Muscle layer of colon (tissue), 2 donors: ENCODE results near the gene BIRC3.

Source experiments
- H3K27ac ChIP-seq: one replicate; pipeline ENCODE4 v1.7.0; 2013; ENCODE audit warnings: low read depth, mild to moderate bottlenecking, low read length, moderate library complexity
- H3K27me3 ChIP-seq, 2 donors: one replicate each; pipeline ENCODE4 v1.7.0; 2013; ENCODE audit warnings: low read length in 2 of 2, mild to moderate bottlenecking in 2 of 2; ENCODE audit not compliant: insufficient read depth in 2 of 2, control insufficient read depth in 1 of 2
- H3K36me3 ChIP-seq: one replicate; pipeline ENCODE4 v1.7.0; 2013; ENCODE audit warnings: mild to moderate bottlenecking, low read length; ENCODE audit not compliant: insufficient read depth
- H3K4me1 ChIP-seq: one replicate; pipeline ENCODE4 v1.7.0; 2013; ENCODE audit warnings: mild to moderate bottlenecking, low read length; ENCODE audit not compliant: insufficient read depth
- H3K4me3 ChIP-seq, 2 donors: one replicate each; pipeline ENCODE4 v1.7.0; 2013; ENCODE audit warnings: low read length in 2 of 2, low read depth in 1 of 2, mild to moderate bottlenecking in 1 of 2, moderate library complexity in 1 of 2
- H3K9ac ChIP-seq: one replicate; pipeline ENCODE4 v1.7.0; 2013; ENCODE audit warnings: low read length
- H3K9me3 ChIP-seq: one replicate; pipeline ENCODE4 v1.7.0; 2013; ENCODE audit warnings: mild to moderate bottlenecking, low read length
- donor health status: abdominal sarcoma.
- donor health status: Adenocarcinoma of cecum.

BIRC3 gene

GRCh38 chr11:102377891-102378290 is 60.6 kb downstream of the BIRC3 start:
- H3K36me3 ChIP-seq: peaks cover 34% of the 10 kb centered on the region
- no peak overlapping the region for H3K27ac ChIP-seq
- H3K4me3 ChIP-seq: no peak overlapping the region
- H3K9ac ChIP-seq: no peak overlapping the region
- H3K27me3 ChIP-seq: no peaks in the 10 kb centered on the region
- no peaks in the 10 kb centered on the region for H3K9me3 ChIP-seq
- H3K4me1 ChIP-seq: peaks cover 9% of the 10 kb centered on the region

- Histone ChIP-seq H3K4me1 (peaks cover 9% of the 10 kb centered on the region), H3K4me3 (no peak overlapping the region), H3K27me3 (no peaks in the 10 kb centered on the region), H3K27ac (no peak overlapping the region), H3K9me3 (no peaks in the 10 kb centered on the region), H3K36me3 (peaks cover 34% of the 10 kb centered on the region), H3K9ac (no peak overlapping the region)
These were observed 61.5 kb downstream of the BIRC3 start for GRCh38 chr11:102378818-102379217.

- no peaks in the 10 kb centered on the region for H3K4me1 ChIP-seq
- no peak overlapping the region for H3K4me3 ChIP-seq
- H3K27me3 ChIP-seq: no peaks in the 10 kb centered on the region
- no peaks in the 10 kb centered on the region for H3K9me3 ChIP-seq
- H3K27ac ChIP-seq: no peak overlapping the region
- no peak overlapping the region for H3K9ac ChIP-seq
- H3K36me3 ChIP-seq: peaks cover 38% of the 10 kb centered on the region
These were observed 65.1 kb downstream of the BIRC3 start for GRCh38 chr11:102382384-102382783.

GRCh38 chr11:102383839-102384238 is 66.6 kb downstream of the BIRC3 start:
- Histone ChIP-seq H3K27me3 (no peaks in the 10 kb centered on the region), H3K9me3 (no peaks in the 10 kb centered on the region), H3K36me3 (peaks cover 31% of the 10 kb centered on the region), H3K27ac (no peak overlapping the region), H3K4me1 (no peaks in the 10 kb centered on the region), H3K9ac (no peak overlapping the region), H3K4me3 (no peak overlapping the region)

- H3K4me3 ChIP-seq: no peak overlapping the region
- no peaks in the 10 kb centered on the region for H3K9me3 ChIP-seq
- no peaks in the 10 kb centered on the region for H3K4me1 ChIP-seq
- no peak overlapping the region for H3K9ac ChIP-seq
- H3K36me3 ChIP-seq: peaks cover 24% of the 10 kb centered on the region
- no peaks in the 10 kb centered on the region for H3K27me3 ChIP-seq
- no peak overlapping the region for H3K27ac ChIP-seq
These were observed 67.3 kb downstream of the BIRC3 start for GRCh38 chr11:102384419-102385079.

- H3K27me3 ChIP-seq: no peaks in the 10 kb centered on the region
These were observed 68.1 kb downstream of the BIRC3 start for GRCh38 chr11:102385085-102386007.

GRCh38 chr11:102386136-102386734 is 69.0 kb downstream of the BIRC3 start:
- Histone ChIP-seq H3K9ac (no peak overlapping the region), H3K27ac (no peak overlapping the region), H3K4me1 (peaks cover 8% of the 10 kb centered on the region), H3K4me3 (no peak overlapping the region), H3K9me3 (no peaks in the 10 kb centered on the region), H3K36me3 (peaks cover 27% of the 10 kb centered on the region), H3K27me3 (no peaks in the 10 kb centered on the region)

More at GRCh38 chr11:102385085-102386007, 68.1 kb downstream of the BIRC3 start:
- Histone ChIP-seq H3K4me1 (peaks cover under 1% of the 10 kb centered on the region), H3K36me3 (peaks cover 19% of the 10 kb centered on the region), H3K27ac (no peak overlapping the region), H3K4me3 (no peak overlapping the region), H3K9me3 (no peaks in the 10 kb centered on the region), H3K9ac (no peak overlapping the region)

- Histone ChIP-seq H3K9ac (no peak overlapping the region), H3K36me3 (peaks cover 33% of the 10 kb centered on the region), H3K27me3 (no peaks in the 10 kb centered on the region), H3K9me3 (no peaks in the 10 kb centered on the region), H3K27ac (no peak overlapping the region), H3K4me3 (no peak overlapping the region), H3K4me1 (peaks cover 8% of the 10 kb centered on the region)
These were observed 69.9 kb downstream of the BIRC3 start for GRCh38 chr11:102387043-102387781.
